DOHH2 (cell line): Measurements from ENCODE around the gene SBNO2.

ENCODE experiments used
- EZH2phosphoT487 ChIP-seq: fragments of 200-600 bp; sonication (generic); IDR thresholded peaks from 2 replicates; pipeline ENCODE4 v1.6.1; 2017; ENCODE audit warnings: borderline replicate concordance, mild to moderate bottlenecking, antibody characterized with exemption, low read length, moderate library complexity, mixed read lengths
- TF ChIP-seq, protein P1 (sequence below): fragments of 200-600 bp; sonication (generic); IDR thresholded peaks from one replicate; pipeline ENCODE4 v1.5.1; 2014; ENCODE audit warnings: antibody characterized with exemption, mild to moderate bottlenecking, low read depth, low read length; ENCODE audit not compliant: poor library complexity, severe bottlenecking

DNA sequence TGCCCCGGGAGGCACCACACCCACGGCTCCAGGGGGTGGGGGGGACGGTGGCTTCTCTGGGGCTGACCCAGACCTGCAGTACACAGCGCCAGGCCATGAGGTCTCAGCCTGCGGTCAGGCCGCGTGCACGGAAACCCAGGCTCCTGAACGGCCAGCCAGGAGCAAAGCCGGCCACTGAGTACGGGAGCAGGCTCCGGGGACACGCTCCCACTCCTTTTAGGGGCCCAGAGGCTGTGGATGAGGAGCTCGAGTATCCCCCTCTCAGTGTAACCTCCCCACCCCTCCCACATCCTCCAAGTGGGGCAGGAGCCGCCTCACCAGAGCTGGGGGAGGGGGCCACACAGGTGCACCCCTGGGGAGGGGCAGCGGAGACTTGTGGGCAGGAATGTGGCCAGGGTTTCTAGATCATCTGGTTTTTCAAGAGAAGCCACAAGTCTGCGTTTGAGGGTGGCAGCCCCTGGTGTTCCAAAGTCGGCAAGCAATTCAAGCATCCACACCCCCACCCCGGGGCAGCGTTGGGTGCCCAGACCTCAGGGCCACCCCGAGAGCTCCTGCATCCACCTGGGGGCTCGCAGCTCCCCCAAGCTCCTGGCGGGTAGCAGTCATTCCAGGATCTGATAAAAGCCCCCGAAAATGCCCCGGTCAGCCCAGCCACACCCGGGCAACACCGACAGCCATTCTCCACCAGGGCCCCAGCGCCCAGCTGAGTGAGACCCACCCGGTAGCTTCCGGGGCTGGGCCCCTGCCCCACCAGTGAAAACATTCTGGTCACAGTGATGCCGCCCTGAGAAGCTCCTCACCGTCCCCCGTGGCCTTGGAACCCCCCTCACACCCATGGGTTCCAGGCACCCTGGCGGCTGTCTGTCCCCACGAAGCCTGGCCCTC is 6.1 kb downstream of the SBNO2 start:
- TF ChIP-seq, protein P1, sequence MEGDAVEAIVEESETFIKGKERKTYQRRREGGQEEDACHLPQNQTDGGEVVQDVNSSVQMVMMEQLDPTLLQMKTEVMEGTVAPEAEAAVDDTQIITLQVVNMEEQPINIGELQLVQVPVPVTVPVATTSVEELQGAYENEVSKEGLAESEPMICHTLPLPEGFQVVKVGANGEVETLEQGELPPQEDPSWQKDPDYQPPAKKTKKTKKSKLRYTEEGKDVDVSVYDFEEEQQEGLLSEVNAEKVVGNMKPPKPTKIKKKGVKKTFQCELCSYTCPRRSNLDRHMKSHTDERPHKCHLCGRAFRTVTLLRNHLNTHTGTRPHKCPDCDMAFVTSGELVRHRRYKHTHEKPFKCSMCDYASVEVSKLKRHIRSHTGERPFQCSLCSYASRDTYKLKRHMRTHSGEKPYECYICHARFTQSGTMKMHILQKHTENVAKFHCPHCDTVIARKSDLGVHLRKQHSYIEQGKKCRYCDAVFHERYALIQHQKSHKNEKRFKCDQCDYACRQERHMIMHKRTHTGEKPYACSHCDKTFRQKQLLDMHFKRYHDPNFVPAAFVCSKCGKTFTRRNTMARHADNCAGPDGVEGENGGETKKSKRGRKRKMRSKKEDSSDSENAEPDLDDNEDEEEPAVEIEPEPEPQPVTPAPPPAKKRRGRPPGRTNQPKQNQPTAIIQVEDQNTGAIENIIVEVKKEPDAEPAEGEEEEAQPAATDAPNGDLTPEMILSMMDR = no peak
- no peak for TF ChIP-seq EZH2phosphoT487
